Superior temporal gyrus (tissue), 1 donor: ENCODE results near the gene ARID1B.
A peak's percentile ranks its signal among the peaks of the same experiment; 100 is the strongest.

Source experiments
- DNase-seq: peaks from one replicate; pipeline ENCODE4 v3.0.0-alpha.2; 2016; ENCODE audit errors: extremely low spot score

Gene ARID1B

GRCh38 chr6:156776840-156777576 is at the start of gene ARID1B:
ARID1B (plus strand) TSS chr6:156777378; CDS start chr6:156777681, 303 bp downstream.
- peak; percentile 83 for DNase-seq

DNA sequence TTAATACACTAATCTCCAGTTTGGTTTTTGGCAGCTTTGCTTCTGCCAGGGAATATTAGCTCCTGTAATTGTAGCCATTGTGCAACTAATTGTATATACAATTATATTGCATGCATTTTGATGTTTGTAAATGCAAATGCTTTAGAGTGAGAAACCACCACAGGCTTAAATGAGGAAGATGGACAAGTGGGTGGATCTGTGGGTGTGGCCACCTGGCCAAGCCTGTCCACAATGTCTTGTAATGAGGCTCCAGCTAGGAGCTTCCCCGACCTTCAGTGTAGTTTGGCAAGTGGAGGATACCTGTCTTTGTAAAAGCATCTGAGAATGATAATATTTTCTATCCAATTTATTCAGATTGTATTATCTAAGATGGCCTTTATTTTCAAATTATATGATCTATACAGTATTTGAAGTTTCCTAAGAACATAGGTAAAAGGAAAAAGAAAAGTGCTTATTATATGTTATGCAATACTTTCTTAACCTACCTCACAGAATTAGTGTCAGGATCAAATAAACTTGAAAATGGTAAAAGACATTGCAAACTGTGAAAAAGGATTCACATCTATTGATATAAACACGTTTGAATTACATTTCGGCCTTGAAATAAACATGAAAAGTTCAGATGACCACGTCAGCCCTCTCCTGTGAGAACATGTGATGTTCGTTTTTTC is 49.3 kb upstream of the ARID1B start:
- DNase-seq: no peak

GRCh38 chr6:156729248-156729647 is 47.9 kb upstream of the ARID1B start:
- no peak for DNase-seq

GRCh38 chr6:156731396-156731795 is 45.8 kb upstream of the ARID1B start:
- no peak for DNase-seq

GRCh38 chr6:156735751-156736150 is 41.4 kb upstream of the ARID1B start:
- no peak for DNase-seq

GRCh38 chr6:156740604-156741003 is 36.6 kb upstream of the ARID1B start:
- DNase-seq: no peak

DNA sequence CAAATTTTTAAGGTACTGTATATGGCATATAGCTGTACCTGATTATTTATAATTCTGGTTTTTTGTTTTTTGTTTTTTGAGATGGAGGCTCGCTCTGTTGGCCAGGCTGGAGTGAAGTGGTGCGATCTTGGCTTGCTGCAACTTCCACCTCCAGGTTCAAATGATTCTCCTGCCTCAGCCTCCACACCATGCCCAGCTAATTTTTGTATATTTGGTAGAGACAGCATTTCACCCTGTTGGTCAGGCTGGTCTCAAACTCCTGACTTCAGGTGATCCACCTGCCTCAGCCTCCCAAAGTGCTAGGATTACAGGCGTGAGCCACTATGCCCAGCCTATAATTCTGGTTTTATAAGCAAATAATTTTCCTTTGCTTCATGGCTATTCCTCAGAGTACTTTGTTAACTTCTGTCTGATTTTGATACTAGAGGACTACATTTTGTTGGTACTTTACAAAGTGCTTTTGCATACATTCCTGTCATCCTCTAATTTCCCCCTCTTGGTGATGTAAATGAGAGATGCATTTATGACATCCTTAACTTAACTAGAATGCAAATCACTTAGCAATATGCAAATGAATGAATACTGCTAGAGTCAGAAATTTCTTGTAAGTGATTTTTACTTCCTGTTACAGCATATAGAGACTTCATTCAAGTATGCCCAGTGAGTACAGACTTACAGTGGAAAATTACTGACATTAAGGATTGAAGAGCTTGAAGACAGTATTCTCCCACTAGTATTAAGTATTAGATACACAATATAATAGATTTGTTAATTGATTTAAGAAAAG is 35.7 kb upstream of the ARID1B start:
- no peak for DNase-seq

GRCh38 chr6:156747715-156748114 is 29.5 kb upstream of the ARID1B start:
- no peak for DNase-seq

GRCh38 chr6:156748504-156748903 is 28.7 kb upstream of the ARID1B start:
- DNase-seq: no peak

DNA sequence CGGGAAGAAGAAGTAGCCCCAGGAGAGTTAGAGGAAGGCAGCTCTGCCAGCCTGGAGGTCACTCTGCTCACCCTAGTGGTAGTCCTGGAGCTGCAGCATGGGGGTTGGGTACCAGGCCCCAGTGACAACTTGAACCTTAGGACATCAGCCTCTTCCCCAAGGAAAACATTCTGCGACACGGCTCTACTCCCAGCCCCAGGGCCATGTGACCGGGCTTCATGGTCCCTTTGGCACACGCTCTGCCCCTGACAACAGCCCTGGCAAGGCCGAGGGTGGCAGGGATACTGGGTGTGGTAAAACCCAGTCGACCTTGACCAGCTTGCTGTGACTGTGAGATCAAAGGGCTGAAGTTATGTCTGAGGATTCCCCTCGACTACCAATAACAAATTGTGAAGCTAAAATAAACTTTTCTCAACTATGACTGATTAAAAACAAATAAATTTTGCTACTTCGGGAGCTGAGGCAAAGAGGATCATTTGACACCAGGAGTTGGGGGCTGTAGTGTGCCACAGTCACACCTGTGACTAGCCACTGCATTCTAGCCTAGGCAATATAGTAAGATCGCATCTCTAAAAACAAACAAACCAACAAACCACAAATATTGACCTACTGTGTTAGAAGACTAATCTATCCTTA is 24.4 kb upstream of the ARID1B start:
- no peak for DNase-seq

DNA sequence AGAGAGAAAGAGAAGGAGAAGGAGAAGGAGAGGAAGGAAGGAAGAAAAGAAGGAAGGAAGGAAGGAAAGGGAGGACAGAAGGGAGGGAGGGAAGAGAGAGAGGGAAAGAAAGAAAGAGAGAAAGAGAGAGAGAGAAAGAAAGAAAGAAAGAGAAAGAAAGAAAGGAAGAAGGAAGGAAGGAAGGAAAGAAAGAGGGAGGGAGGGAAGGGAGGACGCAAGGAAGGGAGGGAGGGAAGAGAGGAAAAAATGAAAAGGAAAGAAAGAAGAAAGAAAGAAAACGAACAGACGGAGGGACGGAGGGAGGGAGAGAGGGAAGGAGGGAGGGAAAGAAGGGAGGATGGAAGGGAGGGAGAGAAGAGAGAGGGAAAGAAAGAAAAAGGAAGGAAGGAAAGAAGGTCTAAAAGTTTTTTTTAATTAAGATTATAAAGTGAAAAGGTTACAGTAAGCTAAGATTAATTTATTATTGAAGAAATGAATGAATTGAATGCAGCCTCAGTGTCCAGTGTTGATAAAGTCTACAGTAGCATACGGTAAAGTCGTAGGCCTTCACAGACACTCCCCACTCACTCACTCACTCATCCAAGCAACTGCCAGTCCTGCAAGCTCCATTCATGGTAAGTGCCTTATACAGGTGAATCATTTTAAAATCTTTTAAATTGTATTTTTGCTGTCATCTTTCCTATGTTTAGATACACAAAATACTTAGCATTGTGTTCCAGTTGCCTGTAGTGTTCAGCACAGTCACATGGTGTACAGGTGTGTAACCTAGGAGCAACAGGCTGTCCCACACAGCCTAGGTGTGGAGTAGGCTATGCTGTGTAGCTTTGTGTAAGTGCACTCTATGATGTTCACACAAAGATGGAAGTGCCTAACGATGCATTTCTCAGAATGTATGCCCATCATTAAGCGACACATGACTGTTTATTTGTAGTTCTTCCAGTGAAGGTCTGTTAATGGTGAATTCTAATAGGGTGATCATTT is 20.3 kb upstream of the ARID1B start:
- DNase-seq: no peak

- DNase-seq: no peak
These were observed 19.3 kb upstream of the ARID1B start for GRCh38 chr6:156757849-156758248.

DNA sequence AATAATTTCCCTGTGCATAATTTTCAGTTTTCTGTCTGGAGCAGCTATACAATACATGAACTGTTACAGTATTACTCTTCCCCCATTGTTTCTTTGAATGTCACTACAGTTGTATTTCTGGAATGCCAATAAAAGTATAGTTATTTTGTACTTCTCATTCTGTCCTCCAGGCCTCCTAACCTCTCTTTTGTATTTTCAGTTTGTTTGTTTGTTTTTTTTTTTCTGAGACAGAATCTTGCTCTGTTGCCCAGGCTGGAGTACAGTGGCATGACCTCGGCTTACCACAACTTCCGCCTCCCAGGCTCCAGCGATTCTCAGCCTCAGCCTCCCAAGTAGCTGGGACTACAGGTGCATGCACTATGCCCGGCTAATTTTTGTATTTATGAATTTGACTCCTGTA is 16.8 kb upstream of the ARID1B start:
- DNase-seq: no peak

GRCh38 chr6:156762547-156762946 is 14.6 kb upstream of the ARID1B start:
- no peak for DNase-seq

- DNase-seq: no peak
These were observed 12.1 kb upstream of the ARID1B start for GRCh38 chr6:156765117-156765516.

GRCh38 chr6:156767603-156768467 is 9.3 kb upstream of the ARID1B start:
- DNase-seq: peak; percentile 30

DNA sequence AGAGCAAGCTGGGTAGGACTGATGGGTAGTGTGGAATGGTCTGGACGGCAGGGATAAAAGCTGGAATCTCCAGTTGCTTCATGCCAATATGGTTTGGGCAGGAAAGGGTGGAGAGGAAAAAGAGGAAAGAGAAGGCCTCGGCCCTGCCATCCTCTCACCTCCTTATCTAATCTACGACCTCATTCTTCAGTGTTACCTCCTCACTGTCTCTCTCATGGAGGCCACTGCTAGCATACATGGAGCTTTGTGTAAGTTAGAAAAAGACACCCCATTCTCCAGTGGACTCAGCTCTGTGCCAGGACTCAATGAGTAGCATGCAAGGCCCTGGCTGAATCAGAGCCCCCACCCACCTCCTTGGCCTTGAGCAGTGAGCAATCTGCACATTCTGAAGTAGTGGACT is 6.1 kb upstream of the ARID1B start:
- no peak for DNase-seq

GRCh38 chr6:156771761-156772160 is 5.4 kb upstream of the ARID1B start:
- no peak for DNase-seq

DNA sequence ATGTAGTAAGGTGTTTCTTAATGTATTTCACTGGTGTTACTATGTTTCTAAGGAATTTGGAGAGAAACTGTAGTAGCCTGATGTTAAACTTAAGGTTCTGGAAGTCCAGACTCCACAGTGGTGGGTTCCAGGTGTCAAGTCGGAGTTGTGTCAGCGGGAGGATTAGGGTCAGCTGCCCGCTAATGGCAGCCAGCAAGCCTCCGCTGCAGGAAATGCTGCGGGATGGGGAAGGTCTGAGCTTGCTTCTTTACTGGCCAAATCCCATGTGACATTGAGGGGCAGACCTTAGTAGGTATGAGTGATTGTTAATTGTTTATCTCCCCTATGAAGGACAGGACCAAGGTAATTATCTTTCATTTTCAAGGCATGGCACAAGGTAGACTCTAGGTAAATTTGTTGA is 3.7 kb upstream of the ARID1B start:
- DNase-seq: no peak
